Subcutaneous abdominal adipose tissue (tissue), 5 donors: ENCODE data around the gene PIGQ.
A peak's percentile ranks its signal among the peaks of the same experiment; 100 is the strongest.

Experiments used
- H3K27ac ChIP-seq: one replicate; pipeline ENCODE4 v1.7.0; 2013; ENCODE audit warnings: low read depth, mild to moderate bottlenecking, inconsistent platforms, low read length, moderate library complexity
- H3K27me3 ChIP-seq, 5 donors: one replicate each; pipeline ENCODE4 v1.7.0; 2013; ENCODE audit warnings: low read length in 5 of 5, inconsistent platforms in 1 of 5; ENCODE audit not compliant: control insufficient read depth in 5 of 5, insufficient read depth in 4 of 5
- H3K36me3 ChIP-seq, 5 donors: one replicate each; pipeline ENCODE4 v1.7.0; 2013; ENCODE audit warnings: low read length in 5 of 5; ENCODE audit not compliant: control insufficient read depth in 5 of 5, insufficient read depth in 5 of 5
- H3K4me1 ChIP-seq, 5 donors: one replicate each; pipeline ENCODE4 v1.7.0; 2013; ENCODE audit warnings: low read length in 5 of 5, mild to moderate bottlenecking in 3 of 5, moderate library complexity in 1 of 5; ENCODE audit not compliant: control insufficient read depth in 5 of 5, insufficient read depth in 5 of 5
- H3K4me3 ChIP-seq, 5 donors: one replicate each; pipeline ENCODE4 v1.7.0; 2013; ENCODE audit warnings: low read length in 5 of 5, low read depth in 1 of 5
- H3K9ac ChIP-seq, 5 donors: one replicate each; pipeline ENCODE4 v1.7.0; 2013; ENCODE audit warnings: low read length in 5 of 5, mild to moderate bottlenecking in 4 of 5, moderate library complexity in 3 of 5
- H3K9me3 ChIP-seq, 5 donors: one replicate each; pipeline ENCODE4 v1.7.0; 2013; ENCODE audit warnings: low read length in 5 of 5; ENCODE audit not compliant: control insufficient read depth in 5 of 5
- donor health status: healthy.
- donor health status: healthy.
- donor health status: healthy.
- donor health status: healthy.
- donor health status: healthy.

PIGQ gene

GRCh38 chr16:569445-570254, at the start of gene PIGQ:
Gene PIGQ (plus strand): TSS chr16:569968. CDS start chr16:574075, 4,107 bp downstream.
- H3K27me3 ChIP-seq: no peaks in the 10 kb centered on the region
- H3K9ac ChIP-seq: peak within 1 kb of the TSS in 4 of 5 donors; percentile 83 to 85 (median 84)
- H3K36me3 ChIP-seq: peaks cover 0 to 13% (median 8%) of the 10 kb centered on the region in 5 donors
- H3K9me3 ChIP-seq: no peaks in the 10 kb centered on the region
- peak within 1 kb of the TSS; percentile 76 to 85 (median 81) for H3K4me3 ChIP-seq
- peaks cover 5 to 53% (median 44%) of the 10 kb centered on the region in 5 donors for H3K4me1 ChIP-seq
- peak within 1 kb of the TSS; percentile 41 for H3K27ac ChIP-seq

DNA sequence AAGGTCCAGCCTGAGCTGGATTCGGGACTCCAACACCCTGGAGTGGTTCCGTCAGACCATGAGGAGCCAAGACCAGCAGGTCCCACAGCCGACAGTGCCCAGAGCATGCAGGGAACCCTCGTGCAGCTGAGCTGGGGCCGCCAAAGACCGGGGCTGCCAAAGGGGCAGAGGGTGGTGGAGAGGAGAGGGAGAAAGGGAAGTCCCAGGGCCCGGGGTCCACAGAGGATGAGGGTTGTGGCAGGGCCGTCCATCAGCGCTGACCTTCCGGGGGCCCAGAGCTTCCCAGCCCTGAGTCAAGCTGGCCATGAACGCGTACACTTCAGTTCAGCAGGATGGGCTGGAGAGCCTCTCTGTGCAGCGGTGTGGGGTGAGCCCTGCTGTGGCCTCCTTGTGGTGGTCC, 48.9 kb upstream of the PIGQ start:
- Histone ChIP-seq H3K9me3 (no peaks in the 10 kb centered on the region), H3K27me3 (no peaks in the 10 kb centered on the region), H3K27ac (no peak overlapping the region), H3K4me1 (peaks cover 2 to 17% (median 7%) of the 10 kb centered on the region in 5 donors), H3K9ac (no peak overlapping the region), H3K4me3 (no peak overlapping the region), H3K36me3 (peaks cover 0 to 37% (median 30%) of the 10 kb centered on the region in 5 donors)

DNA sequence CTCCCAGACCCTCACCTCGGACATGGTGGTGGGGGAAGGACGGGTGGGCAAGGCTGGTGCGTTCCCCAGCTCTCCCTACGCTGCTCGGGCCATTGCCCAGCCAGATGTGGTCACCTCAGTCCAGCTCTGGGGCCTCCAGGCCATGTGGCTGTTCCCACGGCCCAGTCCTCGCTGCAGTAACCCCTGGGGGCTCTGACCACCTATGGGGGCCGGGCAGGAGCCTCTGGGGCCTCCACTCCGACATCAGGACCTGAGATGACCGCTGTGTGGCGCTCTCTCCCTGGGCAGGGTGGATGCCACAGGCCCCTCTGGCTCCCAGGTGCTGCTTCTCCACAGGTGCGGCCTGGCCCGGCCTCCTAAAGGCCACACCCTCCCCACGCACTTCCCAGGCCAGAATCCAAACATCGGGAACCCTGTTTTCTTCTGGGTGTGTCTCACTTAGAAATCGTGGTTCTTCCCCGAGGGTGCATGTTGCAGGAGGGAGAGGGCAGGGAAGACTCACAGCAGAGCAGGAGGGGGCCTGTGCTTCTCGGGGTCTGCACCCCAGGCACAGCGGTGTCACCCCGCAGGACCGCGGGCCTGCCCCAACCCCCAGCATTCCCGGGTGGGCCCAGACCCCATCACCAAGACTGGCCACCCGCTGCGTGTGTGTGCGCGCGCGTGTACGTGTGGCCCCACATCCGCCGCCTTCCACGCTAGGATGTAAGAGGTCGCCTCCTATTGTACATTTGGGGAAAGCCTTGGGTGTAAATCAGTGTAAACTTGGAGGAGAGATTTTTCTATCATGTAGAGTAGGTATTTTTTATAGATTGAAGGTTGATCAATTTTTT, 48.2 kb upstream of the PIGQ start:
- H3K27me3 ChIP-seq: no peaks in the 10 kb centered on the region
- H3K4me3 ChIP-seq: no peak overlapping the region
- no peaks in the 10 kb centered on the region for H3K9me3 ChIP-seq
- peaks cover 9 to 25% (median 15%) of the 10 kb centered on the region in 5 donors for H3K4me1 ChIP-seq
- H3K9ac ChIP-seq: no peak overlapping the region
- H3K36me3 ChIP-seq: peaks cover 0 to 32% (median 25%) of the 10 kb centered on the region in 5 donors
- H3K27ac ChIP-seq: no peak overlapping the region

DNA sequence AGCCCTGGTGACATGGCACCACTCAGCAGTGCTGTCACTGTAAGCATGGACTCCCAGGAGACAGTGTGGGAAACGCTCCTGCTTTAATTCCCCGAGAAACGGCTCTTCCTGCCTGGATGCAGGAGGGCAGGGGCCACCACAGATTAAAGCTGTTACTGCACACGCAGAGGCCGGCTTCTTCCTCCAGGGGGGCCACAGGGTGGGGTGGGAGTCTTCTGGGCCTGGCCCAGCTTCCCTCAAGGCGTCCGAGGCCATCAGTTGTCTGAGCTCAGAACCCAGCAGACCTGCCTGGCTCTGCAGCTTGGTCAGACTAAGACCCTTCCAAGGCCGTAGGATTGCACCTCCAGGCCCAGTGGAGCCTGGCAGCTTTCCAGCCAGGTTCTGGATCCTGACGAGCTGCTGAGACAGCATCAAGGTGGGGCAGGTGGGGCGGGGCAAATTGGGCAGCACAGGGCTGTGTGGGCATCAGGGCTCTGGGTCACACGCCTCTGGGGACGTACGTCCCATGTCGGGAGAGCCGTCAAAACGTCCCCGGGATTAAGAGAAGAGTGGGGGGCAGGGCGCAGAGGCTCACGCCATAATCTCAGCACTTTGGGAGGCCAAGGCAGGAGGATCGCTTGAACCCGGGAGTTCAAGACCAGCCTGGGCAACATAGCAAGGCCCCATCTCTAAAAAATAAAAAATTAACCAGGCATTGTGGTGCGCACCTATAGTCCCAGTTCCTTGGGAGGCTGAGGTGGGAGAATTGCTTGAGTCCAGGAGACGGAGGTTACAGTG, 47.3 kb upstream of the PIGQ start:
- no peak overlapping the region for H3K4me3 ChIP-seq
- peaks cover 9 to 29% (median 18%) of the 10 kb centered on the region in 5 donors for H3K4me1 ChIP-seq
- H3K27ac ChIP-seq: no peak overlapping the region
- H3K36me3 ChIP-seq: peaks cover 0 to 29% (median 23%) of the 10 kb centered on the region in 5 donors
- no peaks in the 10 kb centered on the region for H3K9me3 ChIP-seq
- no peak overlapping the region for H3K9ac ChIP-seq
- no peaks in the 10 kb centered on the region for H3K27me3 ChIP-seq

DNA sequence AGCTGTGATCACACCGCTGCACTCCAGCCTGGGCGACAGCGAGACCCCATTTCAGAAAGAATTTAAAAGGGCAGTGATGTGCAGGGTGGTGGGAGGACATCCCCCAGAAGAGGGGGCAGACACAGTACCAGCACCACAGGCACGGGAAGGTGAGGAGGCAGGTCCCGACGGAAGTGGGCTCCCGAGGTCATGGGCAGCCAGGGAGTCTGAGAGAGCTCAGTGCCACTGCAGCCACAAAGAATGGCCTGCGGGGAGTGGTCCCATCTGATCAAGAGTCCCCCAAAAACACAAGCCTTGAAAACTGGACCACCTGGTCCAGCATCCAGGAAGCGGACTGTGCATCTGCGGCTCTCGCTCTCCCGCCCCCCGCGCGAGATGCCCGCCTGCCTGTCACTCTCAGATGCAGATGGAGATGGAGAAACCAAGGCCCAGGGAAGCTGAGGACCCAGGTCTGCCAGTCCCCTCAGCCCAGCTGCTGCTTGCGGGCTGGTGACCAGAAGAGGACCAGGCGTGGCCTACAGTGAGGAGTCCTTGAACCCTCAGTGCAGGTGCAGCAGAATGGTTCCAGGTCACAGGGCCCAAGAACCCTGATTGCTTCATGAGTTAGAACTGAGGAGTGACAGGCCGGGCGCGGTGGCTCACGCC, 46.5 kb upstream of the PIGQ start:
- Histone ChIP-seq H3K4me1 (peaks cover 9 to 32% (median 20%) of the 10 kb centered on the region in 5 donors), H3K9me3 (no peaks in the 10 kb centered on the region), H3K9ac (no peak overlapping the region), H3K36me3 (peaks cover 0 to 29% (median 23%) of the 10 kb centered on the region in 5 donors), H3K27me3 (no peaks in the 10 kb centered on the region), H3K4me3 (no peak overlapping the region), H3K27ac (no peak overlapping the region)

DNA sequence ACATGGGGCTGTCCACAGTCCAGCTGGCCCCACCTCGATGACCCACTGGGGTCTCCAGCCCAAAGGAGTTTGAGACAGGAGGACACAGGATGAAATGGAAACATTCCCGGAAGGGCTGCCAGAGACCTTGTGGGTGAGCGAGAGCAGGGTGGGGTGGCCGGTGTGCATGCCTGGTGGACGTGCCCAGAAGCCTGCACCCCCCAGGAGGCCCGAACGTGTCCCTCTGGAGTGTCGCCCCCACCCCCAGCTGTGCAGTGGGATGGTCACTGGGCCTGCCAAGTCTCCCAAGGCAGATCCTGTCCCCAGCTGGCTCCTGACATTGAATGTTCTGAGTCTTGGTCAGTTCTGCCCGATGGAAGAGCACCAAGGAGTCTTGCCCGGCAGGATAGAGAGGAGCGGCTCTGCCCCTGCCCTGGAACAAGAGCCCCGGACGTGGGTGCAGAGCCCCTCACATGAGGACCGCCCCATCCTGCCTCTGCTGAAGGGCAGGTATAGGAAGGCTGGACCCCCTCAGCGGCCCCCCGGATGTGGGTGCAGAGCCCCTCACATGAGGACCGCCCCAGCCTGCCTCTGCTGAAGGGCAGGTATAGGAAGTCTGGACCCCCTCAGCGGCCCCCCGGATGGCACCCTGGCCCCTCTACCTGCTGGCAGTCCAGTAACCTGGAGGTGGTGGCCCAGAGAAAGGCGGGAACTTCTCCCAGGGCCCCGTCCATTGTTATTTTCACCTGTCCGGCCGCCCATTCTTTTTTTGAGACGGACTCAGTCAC, 45.3 kb upstream of the PIGQ start:
- H3K27ac ChIP-seq: no peak overlapping the region
- peaks cover 0 to 20% (median 16%) of the 10 kb centered on the region in 5 donors for H3K36me3 ChIP-seq
- no peaks in the 10 kb centered on the region for H3K27me3 ChIP-seq
- peaks cover 15 to 44% (median 32%) of the 10 kb centered on the region in 5 donors for H3K4me1 ChIP-seq
- no peak overlapping the region for H3K4me3 ChIP-seq
- no peak overlapping the region for H3K9ac ChIP-seq
- H3K9me3 ChIP-seq: no peaks in the 10 kb centered on the region

GRCh38 chr16:525123-525519, 44.6 kb upstream of the PIGQ start:
- Histone ChIP-seq H3K9ac (peak overlapping the region in 2 of 5 donors; percentile 92 to 96), H3K27me3 (no peaks in the 10 kb centered on the region), H3K27ac (no peak overlapping the region), H3K36me3 (peaks cover 0 to 15% (median 10%) of the 10 kb centered on the region in 5 donors), H3K4me3 (no peak overlapping the region), H3K4me1 (peaks cover 19 to 51% (median 39%) of the 10 kb centered on the region in 5 donors), H3K9me3 (no peaks in the 10 kb centered on the region)

- no peak overlapping the region for H3K27ac ChIP-seq
- H3K9me3 ChIP-seq: no peaks in the 10 kb centered on the region
- H3K9ac ChIP-seq: peak overlapping the region in 3 of 5 donors; percentile 44 to 96 (median 92)
- peaks cover 19 to 54% (median 43%) of the 10 kb centered on the region in 5 donors for H3K4me1 ChIP-seq
- H3K27me3 ChIP-seq: no peaks in the 10 kb centered on the region
- H3K36me3 ChIP-seq: peaks cover 0 to 9% (median 4%) of the 10 kb centered on the region in 5 donors
- peak overlapping the region; percentile 72 to 85 (median 77) for H3K4me3 ChIP-seq
These were observed 44.1 kb upstream of the PIGQ start for GRCh38 chr16:525520-526180.
